Caco-2 (cell line): ENCODE measurements around the gene CACNB1. TPM values are rescaled to one million over a fixed set of nuclear protein-coding genes. Genes with fewer than 3 reads are reported as not detected.

ENCODE experiments used
- BruUV-seq: library from RNA; stranded (reverse); fragments of 400-500 nt; replicated peaks from 2 replicates; lab custom pipeline; 2021; lab: Mats Ljungman, UMichigan
- CTCF ChIA-PET: fragments of 300-600 bp; sonication (Branson Sonifier 250); formaldehyde crosslinking; loops from one replicate; lab custom pipeline; 2022; ENCODE audit warnings: antibody characterized with exemption; lab: Charles Lee
- POLR2A ChIA-PET: fragments of 300-600 bp; sonication (Branson Sonifier 250); formaldehyde crosslinking; loops from one replicate; lab custom pipeline; 2022; ENCODE audit warnings: antibody characterized with exemption; lab: Charles Lee
- DNase-seq, 2 experiments: peaks; one replicate each; pipeline versions ENCODE4 v3.0.0 to v3.0.0-alpha.2; 2020 to 2022
- H3K27me3 ChIP-seq: replicated peaks from 2 replicates; pipeline ENCODE4 v1.6.0; 2011; ENCODE audit warnings: low read length; ENCODE audit not compliant: control insufficient read depth, insufficient read depth
- H3K36me3 ChIP-seq: 2 replicates; pipeline ENCODE4 v1.5.1; 2011; ENCODE audit warnings: low read length; ENCODE audit not compliant: control insufficient read depth, insufficient read depth
- H3K4me1 ChIP-seq: fragments of 250-450 bp; sonication (Bioruptor Pico); 2 replicates; pipeline ENCODE4 v1.5.1; 2020; ENCODE audit warnings: mild to moderate bottlenecking
- H3K4me3 ChIP-seq: 2 replicates; pipeline ENCODE4 v1.5.1; 2011; ENCODE audit warnings: low read depth, mild to moderate bottlenecking, control low read depth, low read length
- H3K9me3 ChIP-seq: fragments of 250-450 bp; sonication (Bioruptor Pico); 2 replicates; pipeline ENCODE4 v1.5.1; 2020; ENCODE audit warnings: mild to moderate bottlenecking, moderate library complexity
- H3K27ac Mint-ChIP-seq: one replicate; pipeline ENCODE4 v1.8.0; 2022; ENCODE audit warnings: mixed read lengths; ENCODE audit not compliant: unreplicated experiment
- H3K27me3 Mint-ChIP-seq: one replicate; pipeline ENCODE4 v1.8.0; 2022; ENCODE audit warnings: mixed read lengths; ENCODE audit not compliant: insufficient read depth, unreplicated experiment
- H3K36me3 Mint-ChIP-seq: one replicate; pipeline ENCODE4 v1.8.0; 2022; ENCODE audit warnings: mild to moderate bottlenecking, mixed read lengths; ENCODE audit not compliant: insufficient read depth, unreplicated experiment
- H3K4me1 Mint-ChIP-seq: one replicate; pipeline ENCODE4 v1.8.0; 2022; ENCODE audit warnings: low read depth, mixed read lengths; ENCODE audit not compliant: unreplicated experiment
- H3K4me3 Mint-ChIP-seq: one replicate; pipeline ENCODE4 v1.8.0; 2022; ENCODE audit warnings: mild to moderate bottlenecking, moderate library complexity, mixed read lengths; ENCODE audit not compliant: unreplicated experiment
- H3K9me3 Mint-ChIP-seq: one replicate; pipeline ENCODE4 v1.8.0; 2022; ENCODE audit warnings: mixed read lengths; ENCODE audit not compliant: unreplicated experiment
- intact Hi-C: fragments of 100-400 bp; cut with micrococcal nuclease; formaldehyde crosslinking; loops from one replicate; pipeline ENCODE4 v1.10.0; 2022; ENCODE audit not compliant: unreplicated experiment
- total RNA-seq: library from RNA; stranded (reverse); gene quantifications from 2 replicates; pipeline ENCODE4 v1.2.3, GENCODE V29; 2022
- TF ChIP-seq, protein P1 (sequence below), 2 experiments: fragments of 200-600 bp in 1 of 2; IDR thresholded peaks; 1 replicate in 1 of 2; 2 replicates in 1 of 2; pipeline versions ENCODE4 v1.5.1 to v1.8.0; 2011 to 2022; ENCODE audit warnings: antibody characterized with exemption in 1 of 2, control low read depth in 1 of 2, inconsistent platforms in 1 of 2, low read depth in 1 of 2, low read length in 1 of 2, mild to moderate bottlenecking in 1 of 2, moderate library complexity in 1 of 2; ENCODE audit not compliant: insufficient read depth in 1 of 2, severe bottlenecking in 1 of 2, unreplicated experiment in 1 of 2

Gene CACNB1
- total RNA-seq, 1 experiment from 2014 or later: 7.0 TPM

DNA sequence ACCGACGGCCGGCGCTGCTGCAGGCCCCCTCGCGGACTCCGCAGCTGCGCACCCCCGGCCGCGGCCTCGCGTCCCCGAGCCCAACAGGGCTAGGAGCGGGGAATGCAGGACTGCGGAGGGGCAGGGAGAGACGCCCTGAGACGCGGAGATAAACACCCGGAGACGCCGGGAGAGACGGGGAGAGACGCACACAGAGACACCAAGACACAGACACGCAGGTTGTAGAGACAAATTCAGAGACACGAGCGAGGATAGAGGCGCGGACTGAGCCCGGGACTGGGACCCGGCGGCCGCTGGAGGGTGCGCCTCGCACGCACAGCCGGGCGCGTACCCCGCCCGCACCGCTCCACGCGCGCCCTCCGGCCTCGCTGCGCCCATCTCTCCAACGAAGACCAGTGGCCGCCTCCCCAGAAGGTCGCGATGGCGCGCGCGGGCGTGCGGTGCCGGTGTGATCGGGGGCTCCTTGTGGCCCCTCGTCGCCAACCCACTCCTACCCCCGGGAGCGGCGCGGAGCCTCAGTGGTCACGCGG lies 27.4 kb upstream of the CACNB1 start:
- no peak for DNase-seq
- no peaks in the 10 kb centered on the region for H3K36me3 ChIP-seq
- POLR2A ChIA-PET: no interaction called here
- peak overlapping the region; percentile 72 for H3K4me3 Mint-ChIP-seq
- no peaks in the 10 kb centered on the region for H3K4me1 Mint-ChIP-seq
- TF ChIP-seq, protein P1, sequence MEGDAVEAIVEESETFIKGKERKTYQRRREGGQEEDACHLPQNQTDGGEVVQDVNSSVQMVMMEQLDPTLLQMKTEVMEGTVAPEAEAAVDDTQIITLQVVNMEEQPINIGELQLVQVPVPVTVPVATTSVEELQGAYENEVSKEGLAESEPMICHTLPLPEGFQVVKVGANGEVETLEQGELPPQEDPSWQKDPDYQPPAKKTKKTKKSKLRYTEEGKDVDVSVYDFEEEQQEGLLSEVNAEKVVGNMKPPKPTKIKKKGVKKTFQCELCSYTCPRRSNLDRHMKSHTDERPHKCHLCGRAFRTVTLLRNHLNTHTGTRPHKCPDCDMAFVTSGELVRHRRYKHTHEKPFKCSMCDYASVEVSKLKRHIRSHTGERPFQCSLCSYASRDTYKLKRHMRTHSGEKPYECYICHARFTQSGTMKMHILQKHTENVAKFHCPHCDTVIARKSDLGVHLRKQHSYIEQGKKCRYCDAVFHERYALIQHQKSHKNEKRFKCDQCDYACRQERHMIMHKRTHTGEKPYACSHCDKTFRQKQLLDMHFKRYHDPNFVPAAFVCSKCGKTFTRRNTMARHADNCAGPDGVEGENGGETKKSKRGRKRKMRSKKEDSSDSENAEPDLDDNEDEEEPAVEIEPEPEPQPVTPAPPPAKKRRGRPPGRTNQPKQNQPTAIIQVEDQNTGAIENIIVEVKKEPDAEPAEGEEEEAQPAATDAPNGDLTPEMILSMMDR (IDR thresholded peaks at IDR 0.05; ENCODE audit: insufficient read depth in 1 of 2, low read depth in 1 of 2, low read length in 1 of 2, severe bottlenecking in 1 of 2, unreplicated experiment in 1 of 2): no peak
- H3K27me3 Mint-ChIP-seq: peaks cover 10% of the 10 kb centered on the region
- no peaks in the 10 kb centered on the region for H3K9me3 Mint-ChIP-seq
- H3K27me3 ChIP-seq: peaks cover 2% of the 10 kb centered on the region
- no peak overlapping the region for H3K27ac Mint-ChIP-seq
- no peaks in the 10 kb centered on the region for H3K4me1 ChIP-seq
- BruUV-seq: no TSS peak
- CTCF ChIA-PET: no interaction called here
- intact Hi-C loops: no loop called here
- no peaks in the 10 kb centered on the region for H3K9me3 ChIP-seq
- H3K4me3 ChIP-seq: no peak overlapping the region
- H3K36me3 Mint-ChIP-seq: no peaks in the 10 kb centered on the region

- intact Hi-C loops: no loop called here
- peaks cover 2% of the 10 kb centered on the region for H3K27me3 ChIP-seq
- H3K4me3 Mint-ChIP-seq: peak overlapping the region; percentile 72
- no peak overlapping the region for H3K4me3 ChIP-seq
- no peaks in the 10 kb centered on the region for H3K36me3 Mint-ChIP-seq
- H3K4me1 Mint-ChIP-seq: no peaks in the 10 kb centered on the region
- H3K9me3 Mint-ChIP-seq: no peaks in the 10 kb centered on the region
- H3K27me3 Mint-ChIP-seq: peaks cover 10% of the 10 kb centered on the region
- H3K36me3 ChIP-seq: no peaks in the 10 kb centered on the region
- CTCF ChIA-PET: no interaction called here
- TF ChIP-seq, protein P1 (IDR thresholded peaks at IDR 0.05; ENCODE audit: insufficient read depth in 1 of 2, low read depth in 1 of 2, low read length in 1 of 2, severe bottlenecking in 1 of 2, unreplicated experiment in 1 of 2): no peak
- H3K9me3 ChIP-seq: no peaks in the 10 kb centered on the region
- no peaks in the 10 kb centered on the region for H3K4me1 ChIP-seq
- H3K27ac Mint-ChIP-seq: no peak overlapping the region
- BruUV-seq: no TSS peak
- POLR2A ChIA-PET: no interaction called here
- no peak for DNase-seq
Observed at GRCh38 chr17:39223907-39224777, 26.7 kb upstream of the CACNB1 start.

- no peak overlapping the region for H3K4me3 Mint-ChIP-seq
- no peaks in the 10 kb centered on the region for H3K9me3 Mint-ChIP-seq
- no peaks in the 10 kb centered on the region for H3K36me3 Mint-ChIP-seq
- intact Hi-C loops: no loop called here
- H3K27ac Mint-ChIP-seq: no peak overlapping the region
- H3K27me3 Mint-ChIP-seq: peaks cover 12% of the 10 kb centered on the region
- no peaks in the 10 kb centered on the region for H3K4me1 Mint-ChIP-seq
- Histone ChIP-seq H3K4me1 (no peaks in the 10 kb centered on the region), H3K36me3 (no peaks in the 10 kb centered on the region), H3K27me3 (peaks cover 2% of the 10 kb centered on the region), H3K4me3 (no peak overlapping the region), H3K9me3 (no peaks in the 10 kb centered on the region)
- no peak for DNase-seq
- ChIA-PET CTCF (interaction anchor here (0.7 to 2.0 kb wide), 3 partner anchors 21 to 193 kb away, joined by 3 to 5 read pairs (median 5); no protein-coding TSS in a partner anchor), POLR2A (no interaction called here)
- TF ChIP-seq, protein P1 (IDR thresholded peaks at IDR 0.05; ENCODE audit: insufficient read depth in 1 of 2, low read depth in 1 of 2, low read length in 1 of 2, severe bottlenecking in 1 of 2, unreplicated experiment in 1 of 2): no peak
- BruUV-seq: no TSS peak
Observed at GRCh38 chr17:39222866-39223834, 25.7 kb upstream of the CACNB1 start.
